Stimulated activated CD8-positive, alpha-beta memory T cell treated with anti-CD3 and anti-CD28 coated beads, Interleukin-15, amount 100 ng/mL, for 4 hours (primary cell): ENCODE results near the gene HAPLN2.

Experiments used
- DNase-seq, 2 donors: peaks; one replicate each; pipeline ENCODE4 v3.0.0-alpha.2; 2020; ENCODE audit warnings: low read depth in 2 of 2

The HAPLN2 gene

DNA sequence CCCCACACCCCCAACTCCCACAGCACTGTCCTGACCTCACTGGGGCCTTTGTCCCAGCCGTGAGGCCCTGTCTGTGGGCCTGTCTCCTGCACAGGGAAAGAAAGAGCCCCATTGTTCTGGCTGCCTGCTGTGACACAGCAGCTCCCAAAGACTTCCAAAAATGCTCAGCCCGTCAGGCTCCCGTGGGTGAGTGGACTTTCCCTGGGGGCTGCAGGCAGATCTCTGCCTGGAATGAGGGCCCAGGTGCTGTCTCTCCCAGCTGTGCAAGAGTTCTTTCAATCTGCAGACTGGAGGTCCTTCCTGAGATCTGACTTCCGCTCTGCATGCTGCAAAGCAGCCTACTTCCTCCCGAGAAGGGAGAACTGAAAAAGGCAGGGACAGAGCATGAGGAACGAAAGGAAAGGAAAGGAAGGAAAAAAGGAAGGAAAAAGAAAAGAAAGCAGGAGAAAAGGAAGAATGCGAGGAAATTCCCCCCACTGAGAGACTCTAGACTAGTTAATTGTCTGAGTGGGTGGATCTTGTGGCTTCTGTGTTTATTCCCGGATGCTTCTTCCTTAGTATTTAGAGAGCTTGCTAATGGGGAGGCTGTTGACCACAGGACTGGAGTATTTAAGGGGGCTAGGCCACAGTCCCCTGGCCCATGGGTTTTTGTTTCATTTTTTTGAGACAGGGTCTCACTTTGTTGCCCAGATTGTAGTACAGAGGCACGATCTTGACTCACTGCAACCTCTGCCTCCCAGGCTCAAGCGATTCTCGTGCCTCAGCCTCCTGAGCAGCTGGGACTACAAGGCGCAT, 43.0 kb downstream of the HAPLN2 start:
- DNase-seq, result no peak

DNA sequence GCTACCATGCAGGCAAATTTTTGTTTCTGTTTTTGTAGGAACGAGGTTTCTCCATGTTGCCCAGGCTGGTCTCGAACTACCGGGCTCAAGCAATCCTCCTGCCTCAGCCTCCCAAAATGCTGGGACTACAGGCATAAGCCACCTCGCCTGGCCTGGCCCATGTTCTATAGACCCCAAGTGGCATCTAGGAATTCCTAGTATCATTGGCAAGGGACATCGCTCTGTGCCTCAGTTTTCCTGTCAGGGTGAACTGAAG, 43.5 kb downstream of the HAPLN2 start:
- no peak for DNase-seq

DNA sequence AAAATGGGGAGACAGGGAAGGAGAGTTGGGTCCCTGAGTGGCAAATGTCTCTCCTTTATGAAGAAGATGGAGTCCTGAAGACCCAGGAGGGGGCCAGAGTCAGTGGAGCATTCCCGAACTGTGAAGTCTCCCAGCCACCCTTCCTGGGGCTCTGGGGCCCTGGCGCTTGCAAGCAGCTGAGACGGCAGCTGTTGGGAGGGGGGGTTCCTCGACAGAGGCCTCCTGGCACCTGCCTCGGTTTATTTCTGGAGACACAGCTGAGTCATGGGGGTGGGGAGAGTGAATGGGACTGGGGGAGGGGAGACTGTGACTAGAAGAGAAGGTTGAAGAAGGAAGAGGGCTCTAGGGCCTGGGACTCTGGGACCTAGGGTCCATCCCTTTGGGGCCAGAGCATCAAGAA, 44.0 kb downstream of the HAPLN2 start:
- DNase-seq, result no peak

DNA sequence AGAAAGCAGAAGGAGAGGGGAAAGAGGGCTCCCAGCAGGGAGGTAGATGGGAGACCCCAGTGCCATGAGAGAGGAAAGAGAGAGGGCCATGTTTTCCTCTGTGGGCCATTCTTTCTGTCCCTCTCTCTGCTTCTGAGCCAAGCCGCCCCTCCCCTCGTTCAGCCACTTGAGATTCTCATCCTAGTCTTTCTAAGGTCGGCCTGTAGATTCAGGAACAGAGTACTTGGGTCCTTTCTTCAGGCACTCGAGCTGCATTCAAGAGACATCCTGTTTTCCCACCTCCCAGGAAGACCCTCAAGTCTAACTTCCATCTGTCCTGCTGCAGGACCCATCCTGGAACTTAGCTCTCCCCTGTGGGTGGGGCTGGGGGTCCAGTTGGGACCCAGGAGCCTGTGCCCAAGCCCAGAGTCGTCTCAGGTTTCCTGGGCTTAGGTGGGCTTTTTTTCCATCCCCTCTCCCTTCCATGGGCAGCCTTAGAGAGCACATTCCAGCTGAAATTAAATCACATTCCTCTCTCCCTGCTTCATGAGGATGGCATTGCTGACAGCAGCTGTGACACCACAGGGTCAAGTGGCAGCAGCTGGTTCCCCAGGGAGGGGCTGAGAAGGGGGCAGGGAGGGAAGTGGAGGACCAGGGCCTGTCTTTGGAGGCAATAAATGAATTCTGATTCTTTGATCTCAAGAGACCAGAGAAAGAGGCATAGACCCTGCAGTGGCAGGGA, 45.0 kb downstream of the HAPLN2 start:
- no peak for DNase-seq

DNA sequence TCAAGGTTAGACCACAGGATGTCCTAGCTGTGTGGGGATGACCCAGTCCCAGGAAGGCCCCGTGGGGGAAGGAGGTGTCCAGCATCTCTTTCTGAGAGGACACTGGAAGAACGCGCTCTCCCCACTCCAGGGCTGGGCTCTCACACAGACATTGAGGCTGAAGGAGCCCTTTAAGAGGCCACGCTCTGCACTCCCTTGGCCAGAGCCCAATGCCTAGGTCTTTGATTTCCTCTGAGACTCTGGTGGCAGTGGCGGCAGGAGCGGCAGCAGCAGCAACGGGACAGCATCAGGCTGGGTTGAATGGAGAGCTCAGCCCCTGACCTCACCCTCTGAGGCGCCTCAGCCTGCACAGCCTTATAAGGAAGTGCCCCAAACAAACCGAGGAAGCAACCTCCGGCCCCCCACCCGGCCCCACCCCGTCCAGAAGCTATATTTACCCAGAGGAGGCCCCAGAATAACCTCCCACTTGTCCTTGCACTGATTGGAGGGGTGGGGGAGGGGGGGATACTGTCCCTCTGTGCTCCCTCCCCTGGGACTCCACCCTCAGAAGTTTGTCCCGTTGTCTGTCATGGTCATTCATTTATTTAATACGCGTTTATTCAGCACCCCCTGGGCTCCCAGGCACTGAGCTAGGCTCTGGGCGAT, 45.7 kb downstream of the HAPLN2 start:
- DNase-seq, result no peak

DNA sequence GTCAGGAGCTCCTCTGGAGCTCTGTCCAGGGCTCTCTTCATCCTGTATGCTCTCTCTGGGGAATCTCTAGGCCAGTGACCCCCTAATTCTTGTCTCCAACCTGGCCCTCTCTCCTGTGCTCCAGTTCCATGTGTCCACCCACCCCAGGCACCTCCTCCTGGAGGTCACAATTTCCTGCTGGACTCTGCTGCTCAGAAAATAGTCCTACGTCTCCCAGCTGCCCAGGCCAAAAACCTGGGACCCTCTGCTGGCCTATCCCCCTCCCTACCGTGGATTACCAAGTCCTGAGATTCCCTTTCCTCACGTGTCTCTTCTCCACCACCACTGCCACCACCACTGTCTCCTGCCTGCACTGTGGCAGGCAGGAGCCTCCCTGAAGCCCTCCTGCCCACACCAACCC, 46.3 kb downstream of the HAPLN2 start:
- no peak for DNase-seq

DNA sequence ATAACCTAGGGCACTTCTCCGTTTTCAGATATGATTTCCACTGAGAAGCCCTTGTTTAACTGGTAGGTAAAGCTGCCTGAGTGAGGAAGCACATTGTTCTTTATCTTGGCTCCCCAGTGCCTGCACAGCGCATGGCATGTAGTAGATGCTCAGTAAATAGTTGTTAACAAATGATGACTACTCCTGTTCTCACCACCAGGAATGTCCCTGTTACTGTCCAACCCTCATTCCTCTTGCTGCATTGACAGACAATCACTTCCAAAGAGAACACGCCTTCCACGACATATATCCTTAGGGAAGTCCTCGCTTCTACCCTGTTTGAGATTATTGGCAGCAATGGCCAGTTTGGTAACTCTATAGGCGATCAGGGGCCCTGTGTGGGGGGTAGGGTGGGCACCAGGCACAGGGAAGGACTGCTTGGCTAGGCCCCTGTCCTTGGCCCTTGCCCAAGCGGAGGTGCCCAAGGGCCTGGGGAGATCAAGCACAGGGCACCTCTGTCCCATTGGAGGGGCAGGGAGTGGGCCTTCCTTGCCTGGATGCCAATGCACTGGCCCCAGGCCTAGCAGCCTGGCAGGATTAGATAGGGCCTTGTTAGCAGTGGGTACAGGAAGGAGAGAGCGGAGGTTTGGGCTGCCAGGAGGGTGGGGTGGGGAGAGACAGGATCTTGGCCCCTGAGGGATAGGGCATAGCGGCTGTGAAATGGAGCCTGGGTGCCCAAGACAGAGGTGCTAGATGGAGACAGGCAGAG, 47.8 kb downstream of the HAPLN2 start:
- no peak for DNase-seq

DNA sequence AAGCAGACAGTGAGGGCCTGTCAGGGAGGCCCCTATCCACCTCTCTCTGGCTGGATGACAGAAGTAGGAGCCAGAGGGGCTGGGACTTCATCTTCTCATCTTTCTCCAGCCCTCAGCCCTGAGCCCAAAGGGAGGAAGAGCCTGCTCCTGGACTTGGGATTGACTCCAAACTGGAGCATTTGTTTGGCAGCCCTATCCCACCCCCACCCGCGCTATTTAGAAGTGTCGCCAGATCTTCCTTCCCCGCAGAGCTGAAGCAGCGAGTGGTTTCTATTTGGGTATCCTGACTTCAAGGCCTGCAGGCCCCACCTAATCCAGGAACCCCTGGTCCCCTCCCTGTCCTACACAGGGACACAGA, 48.4 kb downstream of the HAPLN2 start:
- no peak for DNase-seq

DNA sequence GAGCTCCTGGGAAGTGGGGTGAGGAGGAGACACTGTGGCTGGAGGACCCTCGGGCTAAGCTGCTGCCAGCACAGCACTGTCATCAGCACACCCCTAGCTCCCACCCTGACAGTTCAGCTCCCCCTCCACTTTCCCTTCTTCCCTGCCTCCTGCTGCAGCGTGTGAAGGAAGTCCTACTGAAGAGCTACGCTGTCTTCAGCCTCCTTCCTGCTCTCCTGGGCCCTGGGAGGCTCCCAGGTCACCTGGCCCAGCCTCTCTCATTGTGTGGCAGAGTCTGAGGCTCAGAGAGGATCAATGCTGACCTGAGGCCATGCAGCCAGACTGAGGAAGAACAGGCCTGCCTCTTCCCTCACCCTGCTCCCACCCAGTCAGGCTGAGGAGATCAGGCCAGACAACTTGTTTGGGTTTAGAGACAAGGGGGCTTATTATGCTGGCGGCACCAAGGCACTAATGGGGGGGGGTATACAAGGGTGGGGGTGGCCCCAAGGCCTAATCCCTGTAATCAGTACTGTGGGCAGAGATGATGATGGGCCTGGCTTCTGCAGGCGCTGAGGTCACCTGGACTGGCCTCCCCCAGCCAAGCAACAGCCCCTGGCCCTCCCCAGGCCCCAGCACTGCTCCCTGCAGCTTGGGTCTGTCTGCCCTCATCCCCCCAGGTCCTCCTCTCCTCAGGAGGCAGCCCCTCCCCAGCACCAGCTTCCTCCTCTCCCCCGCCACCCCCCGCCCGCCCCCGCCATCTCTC, 48.9 kb downstream of the HAPLN2 start:
- DNase-seq, result no peak

DNA sequence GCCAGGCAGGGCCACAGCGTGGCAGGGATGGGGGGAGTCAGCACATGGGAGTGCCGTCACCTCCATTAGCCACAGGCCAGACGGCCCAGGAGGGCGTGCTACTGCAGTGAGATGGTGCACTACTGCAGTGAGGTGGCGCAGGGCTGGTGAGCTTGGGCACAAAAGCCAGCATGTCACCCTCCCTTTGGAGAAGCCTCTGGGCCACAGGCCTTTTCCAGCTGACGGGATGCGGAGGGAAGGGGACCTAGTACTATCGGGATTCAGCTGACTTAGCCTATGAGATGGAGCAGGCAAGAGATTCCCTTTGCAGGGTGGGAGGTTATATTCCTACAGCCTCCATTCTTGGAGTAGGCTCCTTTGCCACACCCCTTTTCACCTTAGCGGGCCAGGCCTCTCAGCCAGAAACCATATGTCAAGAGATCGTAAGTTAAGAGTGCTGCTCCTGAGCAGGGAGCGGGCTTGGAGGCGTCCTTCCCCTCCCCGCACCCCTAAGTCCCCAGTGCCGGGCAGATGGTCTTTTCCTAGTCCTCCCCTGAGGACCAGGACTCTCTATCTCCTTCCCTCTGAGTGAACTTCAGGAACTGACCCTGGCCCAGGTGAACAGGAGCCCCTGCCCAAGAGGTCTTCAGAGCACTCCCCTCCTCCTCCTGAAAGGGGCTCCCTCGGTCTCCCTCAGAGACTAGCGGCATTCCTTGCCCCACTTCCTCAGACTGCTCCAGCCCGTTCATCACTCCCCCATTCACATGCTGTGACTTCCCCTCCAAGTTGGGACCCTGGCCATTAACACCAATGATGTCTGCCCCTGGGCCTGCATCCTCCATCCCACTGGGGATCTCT, 49.8 kb downstream of the HAPLN2 start:
- DNase-seq, result no peak

DNA sequence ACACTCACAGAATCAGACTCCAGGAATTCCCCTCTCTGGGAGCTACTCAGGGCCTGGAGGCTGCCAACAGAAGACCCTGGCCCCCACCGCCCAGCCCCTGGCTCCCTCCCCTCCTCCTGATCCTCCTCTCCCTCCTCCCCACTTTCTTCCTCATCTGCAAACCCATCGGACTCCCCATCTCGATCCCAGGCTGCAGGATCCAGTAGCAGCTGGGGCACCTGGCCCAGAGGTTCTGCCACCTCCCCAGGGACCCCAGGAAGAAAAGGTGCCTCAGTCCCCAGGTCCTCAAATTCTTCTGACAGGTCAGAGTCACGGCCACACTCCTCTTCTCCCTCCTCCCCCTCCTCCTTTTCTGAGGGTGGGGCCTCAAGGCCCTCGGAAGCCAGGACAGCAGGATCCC, 50.6 kb downstream of the HAPLN2 start:
- DNase-seq, result no peak

DNA sequence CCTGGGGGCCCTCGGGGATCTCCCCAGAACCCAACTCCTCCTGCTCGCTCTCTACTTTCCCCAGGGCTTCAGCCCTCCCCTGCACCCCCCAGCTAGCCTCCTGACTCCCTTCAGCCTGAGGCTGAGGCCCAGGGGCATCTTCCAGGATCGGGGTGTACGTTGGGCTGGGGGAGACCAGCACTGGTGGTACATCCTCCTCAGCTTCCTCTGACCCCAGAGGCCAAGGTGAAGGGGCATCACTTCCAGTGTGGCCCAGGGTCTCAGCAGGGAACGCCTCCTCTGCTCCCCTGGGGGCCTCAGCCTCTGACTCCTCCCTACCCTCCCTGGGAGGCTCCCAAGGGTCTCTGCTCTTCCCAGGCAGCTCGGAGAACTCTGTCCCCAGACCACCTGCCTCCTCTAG, 51.1 kb downstream of the HAPLN2 start:
- DNase-seq, result no peak

DNA sequence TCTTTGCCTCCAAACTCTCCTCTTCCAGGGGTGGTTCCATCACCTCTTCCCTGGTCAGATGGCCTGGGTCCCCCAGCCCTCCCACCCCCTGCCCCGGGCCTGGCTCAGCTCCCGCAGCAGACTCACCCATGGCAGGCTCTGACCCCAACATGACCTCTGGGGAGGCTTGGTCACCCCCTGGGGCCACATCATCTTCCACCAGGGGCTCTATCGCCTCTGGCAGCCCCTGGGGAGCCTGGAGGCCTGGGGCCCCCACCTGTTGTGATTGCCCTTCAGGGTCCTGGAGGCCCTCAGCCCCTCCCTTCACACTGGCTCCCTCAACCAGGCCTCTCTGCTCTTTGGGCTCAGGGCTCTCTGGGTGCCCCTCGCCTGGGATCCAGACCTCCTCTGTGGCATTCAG, 51.6 kb downstream of the HAPLN2 start:
- no peak for DNase-seq

DNA sequence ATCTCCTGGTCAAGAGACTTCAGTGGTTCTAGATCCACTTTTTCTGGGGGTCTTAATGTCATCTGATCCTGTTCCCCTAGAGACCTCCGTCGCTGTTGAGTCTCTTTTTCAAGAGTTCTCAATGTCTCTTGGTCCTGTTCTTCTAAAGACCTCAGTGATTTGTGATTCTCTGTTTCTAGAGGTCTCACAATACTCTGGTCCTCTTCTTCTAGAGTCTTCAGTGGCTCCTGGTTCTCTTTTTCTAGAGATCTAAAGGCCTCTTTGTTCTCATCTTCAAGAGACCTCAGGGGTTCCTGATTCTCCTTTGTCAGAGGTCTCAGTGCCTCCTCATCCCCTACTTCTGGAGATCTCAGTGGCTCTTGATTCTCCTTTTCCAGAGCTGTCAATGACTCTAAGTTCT, 52.6 kb downstream of the HAPLN2 start:
- no peak for DNase-seq

DNA sequence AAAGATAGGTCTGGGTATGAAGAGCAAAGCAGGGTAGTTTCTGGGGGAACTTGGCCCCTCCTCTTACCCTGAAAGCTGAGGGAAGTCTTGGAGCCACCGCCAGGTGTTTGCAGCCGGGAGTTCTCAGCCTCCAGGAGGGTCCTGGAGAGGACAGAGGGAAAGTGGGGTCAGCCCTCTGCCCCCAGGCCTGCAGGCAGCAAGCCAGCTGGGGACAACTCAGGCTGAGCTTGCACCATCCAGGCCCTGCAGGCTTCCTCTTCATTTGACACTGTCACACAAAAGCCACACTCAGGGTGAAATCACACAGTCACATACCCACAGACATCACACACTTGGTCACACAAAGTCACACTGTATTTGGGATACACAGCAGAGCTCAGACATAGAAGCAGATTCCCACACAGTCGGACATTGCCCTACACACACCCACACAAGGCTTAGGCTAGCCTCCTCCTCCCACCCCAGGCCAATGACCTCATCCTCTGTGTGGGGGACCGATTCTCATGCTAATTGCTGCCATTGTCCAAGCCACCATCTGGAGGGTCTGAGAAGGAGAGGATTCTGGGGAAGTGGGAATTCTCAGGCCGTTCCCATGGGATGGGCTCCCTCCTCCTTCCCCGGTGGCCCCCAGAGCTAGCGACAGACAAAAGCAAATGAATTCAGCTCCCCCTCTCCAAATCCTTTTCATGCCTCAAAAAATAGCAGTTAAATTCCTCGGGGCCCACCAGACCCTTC, 54.3 kb downstream of the HAPLN2 start:
- no peak for DNase-seq
